H54 (cell line): ENCODE measurements around the gene MKRN2OS.

Source experiments
- DNase-seq: peaks from one replicate; pipeline ENCODE4 v3.0.0; 2011; ENCODE audit warnings: low spot score, mixed read lengths; ENCODE audit not compliant: insufficient read length
- FAIRE-seq: peaks from 3 replicates; lab custom pipeline; 2011; peaks lifted over from hg19 to GRCh38; lab: Jason Lieb, UNC
- POLR2A ChIP-seq: IDR thresholded peaks from 2 replicates; pipeline ENCODE4 v1.6.1; 2011; ENCODE audit warnings: low read depth, mild to moderate bottlenecking, low read length

The MKRN2OS gene, protein sequence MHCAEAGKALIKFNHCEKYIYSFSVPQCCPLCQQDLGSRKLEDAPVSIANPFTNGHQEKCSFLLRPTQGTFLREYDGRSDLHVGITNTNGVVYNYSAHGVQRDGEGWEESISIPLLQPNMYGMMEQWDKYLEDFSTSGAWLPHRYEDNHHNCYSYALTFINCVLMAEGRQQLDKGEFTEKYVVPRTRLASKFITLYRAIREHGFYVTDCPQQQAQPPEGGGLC

GRCh38 chr3:12545473-12545791 is at the start of gene MKRN2OS:
TSS of gene MKRN2OS (minus strand) at chr3:12545499. CDS start at chr3:12545464, 35 bp downstream.
- DNase-seq (no peak), FAIRE-seq (no peak)
- TF ChIP-seq POLR2A = no peak

DNA sequence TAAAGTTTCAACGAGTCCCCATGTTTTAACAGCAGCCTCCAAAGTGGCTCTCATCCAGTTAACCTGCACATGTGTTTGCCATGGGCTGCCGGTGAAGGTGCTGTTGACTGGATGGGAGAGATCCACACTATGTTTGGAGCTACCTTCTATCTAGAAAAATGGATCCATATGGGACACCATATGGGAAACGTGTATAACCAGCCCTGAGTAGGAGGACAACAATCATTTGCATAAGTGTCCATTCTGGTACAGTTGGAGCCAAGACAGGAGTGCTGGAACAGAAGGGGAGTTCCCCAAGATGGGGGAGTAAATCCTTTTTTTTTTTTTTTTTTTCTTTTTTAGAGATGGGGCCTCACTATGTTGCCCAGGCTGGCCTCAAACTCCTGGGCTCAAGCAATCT is 48.2 kb upstream of the MKRN2OS start:
- TF ChIP-seq POLR2A = no peak
- no peak for FAIRE-seq

DNA sequence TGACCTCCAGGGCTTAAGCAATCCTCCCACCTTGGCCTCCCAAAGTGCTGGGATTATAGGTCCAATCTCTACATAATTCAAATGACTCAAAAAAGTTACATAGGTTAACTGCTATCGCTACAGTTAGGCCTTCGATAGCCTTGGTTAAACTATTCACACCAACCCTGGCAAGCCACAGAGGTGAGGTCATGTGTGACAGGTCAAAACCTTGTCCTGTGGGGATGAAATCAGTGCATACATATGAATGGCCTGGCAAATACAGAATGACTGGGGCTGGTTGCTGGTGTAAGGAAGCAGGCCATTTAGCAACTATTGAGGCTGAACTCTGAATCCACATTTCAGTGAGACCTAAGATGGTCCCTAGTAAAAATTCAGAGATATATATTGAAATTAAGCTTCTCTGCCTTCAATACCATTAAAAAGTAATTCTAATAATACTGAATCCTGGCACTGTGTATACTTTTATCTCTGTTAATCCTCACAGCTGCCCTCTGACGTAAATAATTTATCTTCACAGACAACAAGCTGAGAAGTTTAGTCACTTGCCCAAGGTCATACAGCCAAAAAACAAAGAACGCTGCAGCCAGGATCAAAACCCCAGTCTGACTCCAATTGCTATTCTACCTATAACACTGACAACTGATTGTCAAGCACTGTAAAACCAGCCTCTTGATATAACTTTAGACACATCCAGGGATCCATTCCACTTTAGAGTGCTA is 46.9 kb upstream of the MKRN2OS start:
- DNase-seq (no peak), FAIRE-seq (no peak)
- no peak for TF ChIP-seq POLR2A

More for the DNA sequence above, 48.2 kb upstream of the MKRN2OS start:
- no peak for DNase-seq

GRCh38 chr3:12591456-12591855 is 46.2 kb upstream of the MKRN2OS start:
- FAIRE-seq (no peak), DNase-seq (no peak)
- TF ChIP-seq POLR2A = no peak

GRCh38 chr3:12590096-12590495 is 44.8 kb upstream of the MKRN2OS start:
- FAIRE-seq (no peak), DNase-seq (no peak)
- TF ChIP-seq POLR2A = no peak

DNA sequence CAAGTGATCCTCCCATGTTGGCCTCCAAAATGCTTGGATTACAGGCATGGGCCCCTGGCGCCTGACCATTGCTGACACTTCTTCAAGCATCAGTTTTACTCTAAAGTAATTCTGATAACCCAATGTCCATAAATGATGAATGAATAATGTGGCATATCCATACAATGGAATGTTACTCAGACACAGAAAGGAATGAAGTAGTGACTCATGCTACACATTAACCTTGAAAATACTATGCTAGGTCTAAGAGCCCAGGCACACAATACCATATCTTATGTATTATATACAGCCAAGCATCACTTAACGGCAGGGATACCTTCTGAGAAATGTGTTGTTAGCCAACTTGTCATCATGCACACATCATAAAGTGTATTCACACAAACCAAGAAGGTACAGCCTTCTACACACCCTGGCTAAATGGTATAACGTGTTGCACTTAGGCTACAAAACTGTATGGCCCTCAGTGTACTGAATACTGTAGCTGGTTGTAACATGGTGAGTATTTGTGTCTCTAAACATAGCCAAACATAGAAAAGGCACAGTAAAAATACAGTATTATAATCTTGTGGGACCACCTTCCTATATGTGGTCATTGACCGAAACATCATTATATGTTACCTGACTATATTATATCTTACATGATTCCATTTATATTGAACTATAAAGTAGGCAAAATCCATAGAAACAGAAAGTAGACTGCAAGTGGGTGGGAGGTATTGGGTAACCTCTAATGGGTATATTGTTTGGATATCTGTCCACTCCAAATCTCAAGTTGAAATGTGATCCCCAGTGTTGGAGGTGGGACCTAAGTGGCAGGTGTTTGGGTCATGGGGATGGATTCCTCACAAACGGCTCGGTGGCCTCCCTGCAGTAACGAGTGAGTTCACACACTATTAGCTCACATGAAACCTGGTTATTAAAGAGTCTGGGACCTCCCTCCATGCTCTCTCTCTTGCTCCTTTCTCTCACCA is 43.0 kb upstream of the MKRN2OS start:
- DNase-seq (peak; percentile 19), FAIRE-seq (no peak)

DNA sequence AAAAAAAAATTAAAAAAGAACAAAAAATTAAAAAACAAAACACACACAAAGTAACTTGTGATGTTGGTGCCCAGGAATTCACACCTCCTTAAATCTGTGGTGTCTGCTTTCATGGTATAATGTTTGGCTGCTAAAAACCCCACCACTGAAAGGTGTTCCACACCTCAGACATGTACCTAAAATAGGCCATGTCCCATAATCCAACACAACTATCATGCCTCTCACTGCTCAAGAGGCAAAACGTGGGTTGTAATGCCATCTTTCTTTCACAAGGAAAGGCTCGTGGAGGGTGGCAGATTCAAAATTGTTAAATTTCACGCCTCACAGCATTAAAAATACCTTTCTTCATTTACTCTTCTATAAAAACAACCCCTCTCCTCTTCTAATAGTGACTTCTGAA is 41.1 kb upstream of the MKRN2OS start:
- FAIRE-seq (no peak), DNase-seq (no peak)
- no peak for TF ChIP-seq POLR2A

More for the DNA sequence above, 43.0 kb upstream of the MKRN2OS start:
- TF ChIP-seq POLR2A = no peak

DNA sequence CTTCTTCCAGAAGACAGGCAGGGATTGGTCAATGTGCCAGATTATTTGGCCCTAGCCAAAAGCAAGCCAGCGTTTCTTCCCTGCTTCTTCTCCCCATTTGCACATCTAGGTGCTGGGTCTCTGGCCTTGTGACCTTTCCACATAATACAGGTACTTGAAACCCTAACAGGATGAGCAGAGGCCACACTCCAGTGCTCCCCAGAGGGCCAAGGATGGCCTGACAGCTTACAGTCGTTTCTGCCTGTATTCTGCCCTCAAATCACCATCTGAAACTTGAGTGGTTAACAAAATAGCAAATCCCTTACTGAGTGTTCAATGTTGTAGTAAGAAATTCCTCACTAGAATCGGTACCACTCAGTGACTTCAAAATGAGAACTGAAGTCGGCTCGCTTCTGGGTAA is 40.7 kb upstream of the MKRN2OS start:
- TF ChIP-seq POLR2A = no peak
- DNase-seq = no peak
- no peak for FAIRE-seq

DNA sequence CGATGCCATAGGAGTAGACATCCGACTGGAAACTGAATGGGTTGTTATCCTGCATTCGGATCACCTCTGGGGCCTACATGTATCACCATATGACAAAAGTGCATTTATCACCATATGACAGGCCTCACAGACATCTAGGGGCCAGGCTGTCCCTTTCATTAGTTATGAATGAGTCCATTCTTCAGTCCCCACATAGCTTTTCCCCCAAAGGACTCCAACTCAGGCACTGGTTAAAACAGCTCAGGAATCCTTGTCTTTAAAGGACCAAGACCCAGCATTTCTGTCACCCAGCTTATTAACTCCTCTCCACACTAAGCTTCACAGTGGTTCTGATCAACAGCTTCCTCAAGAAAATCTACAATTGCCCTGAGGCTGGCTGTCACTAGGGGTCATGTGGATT is 39.9 kb upstream of the MKRN2OS start:
- TF ChIP-seq POLR2A = no peak
- DNase-seq (no peak), FAIRE-seq (no peak)

DNA sequence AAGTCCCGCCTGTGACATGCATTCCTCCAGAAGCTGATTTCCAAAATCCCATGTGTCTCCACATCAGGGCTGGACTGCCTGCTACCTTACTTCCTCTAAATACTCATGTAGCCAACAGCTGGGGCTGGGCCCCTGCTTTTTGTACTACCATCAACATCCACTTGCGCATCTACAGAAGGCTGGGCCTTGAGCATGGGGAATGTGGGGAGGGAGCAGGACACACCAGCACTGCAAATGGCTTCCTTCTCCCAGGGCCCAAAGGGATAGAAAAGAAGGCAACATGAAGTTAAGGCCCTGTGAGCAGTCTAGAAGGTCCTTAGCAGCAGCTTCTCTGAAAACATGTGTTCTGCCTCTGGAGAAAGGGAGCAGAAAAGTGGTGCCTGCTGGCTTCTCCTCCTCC is 38.8 kb upstream of the MKRN2OS start:
- FAIRE-seq (no peak), DNase-seq (no peak)
- TF ChIP-seq POLR2A = no peak

- DNase-seq (no peak), FAIRE-seq (no peak)
- no peak for TF ChIP-seq POLR2A
Observed at GRCh38 chr3:12583280-12583679, 38.0 kb upstream of the MKRN2OS start.

DNA sequence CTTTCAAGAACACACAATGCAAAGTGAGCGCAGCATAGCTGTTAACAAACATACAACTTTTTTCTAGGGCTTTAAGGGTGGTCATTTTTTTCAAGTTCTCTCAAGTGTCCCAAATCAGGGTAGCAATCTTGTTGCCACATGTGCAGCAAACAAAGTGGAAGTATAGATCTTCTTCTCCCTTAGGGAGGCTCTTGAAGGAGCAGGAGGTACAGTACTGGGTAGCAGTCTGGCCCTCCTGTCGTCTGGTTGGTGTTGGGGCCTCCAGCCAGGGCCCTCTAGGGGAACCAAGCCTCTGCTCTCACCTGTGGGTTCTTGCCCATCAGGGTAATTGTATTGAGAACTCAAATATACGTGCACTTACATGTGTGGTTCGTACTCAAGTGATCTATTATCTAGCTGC is 37.4 kb upstream of the MKRN2OS start:
- FAIRE-seq = no peak
- no peak for DNase-seq
- TF ChIP-seq POLR2A = no peak

DNA sequence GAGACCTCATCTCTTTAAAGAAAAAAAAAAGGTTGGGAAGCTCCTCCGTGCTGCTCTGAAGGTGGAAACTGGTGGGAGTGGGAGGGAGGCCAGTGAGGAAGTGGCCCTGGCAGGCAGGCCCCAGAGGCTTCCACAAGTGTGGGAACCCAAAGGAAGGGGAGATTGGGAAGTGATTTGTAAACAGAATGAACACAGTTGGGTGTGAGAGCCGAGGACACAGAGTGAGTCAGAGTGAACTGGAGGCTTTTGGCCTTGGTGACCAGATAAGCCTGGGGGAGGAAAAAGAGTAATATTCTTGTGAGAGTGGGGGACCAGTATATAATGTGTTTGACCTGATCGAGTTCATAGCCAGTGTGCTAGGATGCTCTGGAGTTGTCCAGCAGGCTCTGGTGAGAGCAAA is 34.6 kb upstream of the MKRN2OS start:
- no peak for TF ChIP-seq POLR2A
- FAIRE-seq = no peak
- DNase-seq = no peak

GRCh38 chr3:12579456-12579855 is 34.2 kb upstream of the MKRN2OS start:
- FAIRE-seq (no peak), DNase-seq (no peak)
- no peak for TF ChIP-seq POLR2A
